HuH-7 (cell line): ENCODE measurements around the gene ZNF74.

ENCODE experiments used
- DNase-seq: peaks from one replicate; pipeline ENCODE4 v3.0.0; 2011; ENCODE audit warnings: low spot score

The ZNF74 gene

DNA sequence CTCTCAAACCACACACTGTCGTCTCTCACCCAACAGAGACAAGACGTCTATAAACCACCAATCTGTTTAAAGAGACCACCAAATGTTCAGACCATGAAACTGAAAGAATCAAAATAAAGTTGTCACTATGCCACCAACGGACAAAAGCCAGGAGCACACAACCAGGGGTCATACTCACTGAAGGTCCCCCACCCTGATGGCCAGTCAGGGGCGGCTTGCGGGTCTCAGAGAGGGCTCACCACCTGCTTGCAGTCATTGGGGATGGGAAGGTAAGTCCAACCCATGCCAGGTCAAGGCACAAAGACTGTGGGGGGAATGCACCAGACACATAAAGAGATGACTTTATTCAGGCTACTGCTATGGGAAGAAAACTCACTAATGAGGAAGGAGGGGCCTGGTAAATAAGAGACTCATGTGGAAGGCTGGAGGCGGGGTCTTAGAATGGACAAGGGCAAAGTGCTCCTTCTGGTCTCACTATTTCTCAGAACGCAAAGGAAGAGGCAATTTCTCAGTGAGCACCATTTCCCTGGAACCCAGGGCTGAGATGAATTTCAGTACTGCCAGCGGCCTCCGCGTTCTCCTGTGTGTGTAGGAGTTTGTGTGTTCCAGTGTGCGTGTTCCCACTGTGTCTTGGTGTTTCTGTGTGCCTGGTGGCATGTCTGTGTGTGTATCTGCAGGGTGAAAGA lies 26.3 kb downstream of the ZNF74 start:
- DNase-seq, result no peak

DNA sequence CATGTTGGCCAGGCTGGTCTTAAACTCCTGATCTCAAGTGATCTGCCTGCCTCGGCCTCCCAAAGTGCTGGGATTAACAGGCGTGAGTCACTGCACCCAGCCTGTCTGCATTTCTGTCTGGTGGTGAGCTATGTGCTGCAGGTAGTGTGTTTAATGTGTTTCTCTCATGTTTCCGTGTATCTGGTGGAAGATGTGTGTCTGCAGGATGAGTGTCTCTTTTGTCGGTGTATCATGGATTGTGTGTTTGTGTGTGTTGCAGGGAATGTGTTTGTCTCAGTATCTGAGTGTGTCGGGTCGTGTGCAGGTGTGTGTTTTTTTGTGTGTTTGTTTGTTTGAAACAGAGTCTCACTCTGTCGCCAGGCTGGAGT lies 27.5 kb downstream of the ZNF74 start:
- no peak for DNase-seq

DNA sequence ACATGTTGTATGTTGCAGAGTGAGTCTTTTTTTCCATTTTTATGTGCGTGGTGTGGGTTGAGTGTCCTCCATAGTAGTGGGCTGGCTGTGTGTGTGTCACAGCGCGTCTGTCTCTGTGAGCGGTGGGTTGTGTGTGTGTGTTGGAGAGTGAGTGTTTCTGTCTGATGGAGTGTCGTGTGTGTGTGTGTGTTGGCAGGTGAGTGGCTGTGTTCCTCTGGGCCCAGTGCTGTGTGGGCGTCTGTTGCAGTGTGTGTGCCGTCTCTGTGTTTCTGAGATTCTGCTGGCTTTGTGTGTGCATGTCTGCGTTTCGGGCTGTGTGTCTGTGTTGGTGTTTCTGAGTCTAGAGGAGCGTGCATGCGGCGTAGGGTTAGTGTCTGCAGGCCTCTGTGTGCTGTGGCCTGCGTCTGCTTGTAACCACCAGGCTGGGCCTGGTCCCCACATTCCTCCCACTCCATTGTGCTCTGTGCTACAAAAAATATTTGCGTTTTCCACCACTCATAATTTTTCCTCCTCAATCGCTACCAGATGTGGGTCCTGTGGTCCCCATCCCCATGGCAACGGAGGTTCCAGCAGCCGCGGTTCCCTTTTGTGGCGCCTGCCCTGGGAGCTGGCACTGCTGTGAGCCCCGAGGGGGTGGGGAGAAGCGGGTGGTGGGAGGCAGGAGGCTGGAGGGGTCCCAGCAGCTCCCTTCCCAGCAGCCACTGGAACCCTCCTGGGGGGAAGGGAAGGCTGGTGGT lies 28.5 kb downstream of the ZNF74 start:
- no peak for DNase-seq

DNA sequence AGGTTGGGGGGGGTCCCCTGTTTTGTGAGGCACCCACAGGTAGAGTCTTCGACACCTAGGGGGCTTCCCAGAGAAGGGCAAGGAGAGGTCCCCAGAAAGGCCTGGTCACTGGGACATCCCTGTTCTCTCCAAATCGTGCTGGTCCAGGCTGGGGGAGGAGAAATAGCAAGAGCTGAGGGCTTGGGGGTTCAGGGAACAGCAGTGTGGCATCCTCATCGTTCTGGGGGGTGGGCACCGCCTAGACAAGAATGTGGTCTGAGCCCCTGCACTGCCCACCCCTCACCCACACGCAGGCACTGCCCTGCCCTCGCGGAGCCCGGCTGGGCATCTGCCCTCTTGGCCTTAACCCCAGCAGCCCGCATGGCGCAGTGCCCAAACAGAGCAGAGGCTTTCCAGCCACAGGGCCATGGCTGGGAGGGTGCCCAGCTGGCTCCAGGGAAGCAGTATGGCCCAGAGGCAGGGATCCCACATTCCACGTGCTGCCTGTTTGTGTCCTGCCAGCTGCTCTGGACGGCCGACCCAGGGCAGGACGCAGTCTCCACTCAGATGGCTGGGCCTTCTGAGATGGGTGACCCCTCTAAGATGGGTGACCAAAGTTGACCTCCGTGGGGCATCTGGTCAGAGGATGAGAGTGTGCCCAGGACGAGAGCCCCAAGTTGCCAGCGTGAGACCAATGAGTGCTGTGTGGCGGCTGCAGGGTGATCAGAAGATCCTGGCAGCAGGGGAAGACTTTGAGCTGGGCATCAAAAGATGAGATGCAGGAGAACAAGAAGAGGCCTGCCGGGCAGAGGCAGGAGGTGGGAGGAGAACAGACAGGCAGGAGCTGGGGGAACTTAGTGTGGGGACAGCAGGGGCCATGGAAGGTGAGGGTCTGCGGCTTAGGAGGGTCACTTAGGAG lies 29.3 kb downstream of the ZNF74 start:
- no peak for DNase-seq

DNA sequence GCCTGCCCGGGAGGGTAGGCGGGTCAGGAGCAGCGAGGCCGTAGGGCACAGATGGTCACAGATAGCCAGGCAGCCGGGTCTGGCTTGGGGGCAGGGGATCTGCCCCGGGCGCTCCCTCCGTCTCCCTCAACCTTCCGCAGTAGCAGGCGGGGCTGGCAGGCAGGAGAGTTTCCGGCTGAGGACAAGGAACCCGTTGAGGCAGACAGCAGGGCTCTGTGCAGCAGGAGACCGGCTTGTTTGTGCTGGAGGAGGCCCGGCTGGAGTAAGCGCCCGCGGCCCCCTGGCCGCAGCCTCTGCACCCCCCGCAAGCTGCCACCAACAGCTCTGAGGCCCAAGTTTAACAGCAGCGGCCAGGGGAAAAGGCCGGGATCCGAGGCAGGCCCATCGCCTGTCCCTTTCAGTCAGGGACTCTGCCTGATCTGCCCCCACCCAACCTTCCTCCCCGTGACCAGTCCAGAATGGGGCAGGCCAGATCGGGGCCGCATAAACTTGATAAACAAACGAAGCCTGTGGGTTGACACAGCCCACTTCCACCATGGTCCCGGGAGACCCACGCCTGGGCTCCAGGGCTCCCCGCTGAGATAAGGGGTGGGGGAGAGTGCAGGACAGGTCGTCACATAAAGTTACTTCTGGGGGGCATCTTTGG lies 30.1 kb downstream of the ZNF74 start:
- DNase-seq, result no peak

DNA sequence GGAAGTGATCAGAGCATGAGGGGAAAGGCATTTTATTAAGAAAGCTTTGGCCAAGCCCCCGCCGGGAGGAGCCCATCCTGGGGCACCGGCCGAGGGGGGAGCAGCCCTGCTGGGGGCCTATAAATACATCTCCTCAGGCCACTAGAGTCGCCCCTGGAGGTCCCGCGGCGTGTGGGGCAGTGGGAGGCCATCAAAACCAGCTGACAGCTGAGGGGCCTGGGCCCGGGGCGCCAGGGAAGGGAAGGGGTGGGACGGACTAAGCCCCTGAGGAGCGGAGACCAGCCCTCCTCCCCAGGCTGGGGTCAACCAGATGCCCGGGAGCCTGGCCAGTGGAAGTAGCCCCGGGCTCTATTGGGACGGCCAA lies 30.6 kb downstream of the ZNF74 start:
- DNase-seq, result no peak

DNA sequence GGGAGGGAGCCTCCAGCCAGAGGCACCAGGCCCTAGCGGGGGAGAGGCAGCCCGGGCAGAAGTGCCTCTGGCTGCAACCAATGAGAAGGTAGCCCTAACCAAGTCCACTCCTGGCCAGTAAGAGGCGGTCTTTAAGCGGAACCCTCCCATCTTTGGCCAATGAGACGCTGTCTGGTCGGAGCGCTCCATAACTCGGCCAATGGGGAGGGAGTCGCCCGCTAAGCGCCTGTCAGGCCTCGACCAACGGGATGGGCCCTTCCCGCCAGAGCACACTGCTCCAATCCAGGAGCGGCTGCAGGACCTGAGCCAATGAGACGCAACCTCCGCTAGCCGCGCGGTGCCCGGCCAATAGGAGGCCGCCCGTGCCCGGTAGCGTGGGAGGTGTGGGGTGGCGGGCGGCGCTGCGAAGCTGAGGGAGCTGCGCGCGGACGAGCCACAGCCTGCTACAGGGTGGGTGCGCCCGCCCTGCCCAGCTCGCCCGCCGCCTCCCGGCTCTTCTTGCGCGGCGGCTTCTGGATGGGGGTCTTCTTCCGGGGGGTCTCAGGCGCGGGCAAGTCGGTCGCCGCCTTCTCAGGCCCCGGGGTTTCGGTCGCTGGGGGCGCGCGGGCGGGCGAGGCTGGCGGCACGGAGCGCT lies 31.1 kb downstream of the ZNF74 start:
- no peak for DNase-seq

DNA sequence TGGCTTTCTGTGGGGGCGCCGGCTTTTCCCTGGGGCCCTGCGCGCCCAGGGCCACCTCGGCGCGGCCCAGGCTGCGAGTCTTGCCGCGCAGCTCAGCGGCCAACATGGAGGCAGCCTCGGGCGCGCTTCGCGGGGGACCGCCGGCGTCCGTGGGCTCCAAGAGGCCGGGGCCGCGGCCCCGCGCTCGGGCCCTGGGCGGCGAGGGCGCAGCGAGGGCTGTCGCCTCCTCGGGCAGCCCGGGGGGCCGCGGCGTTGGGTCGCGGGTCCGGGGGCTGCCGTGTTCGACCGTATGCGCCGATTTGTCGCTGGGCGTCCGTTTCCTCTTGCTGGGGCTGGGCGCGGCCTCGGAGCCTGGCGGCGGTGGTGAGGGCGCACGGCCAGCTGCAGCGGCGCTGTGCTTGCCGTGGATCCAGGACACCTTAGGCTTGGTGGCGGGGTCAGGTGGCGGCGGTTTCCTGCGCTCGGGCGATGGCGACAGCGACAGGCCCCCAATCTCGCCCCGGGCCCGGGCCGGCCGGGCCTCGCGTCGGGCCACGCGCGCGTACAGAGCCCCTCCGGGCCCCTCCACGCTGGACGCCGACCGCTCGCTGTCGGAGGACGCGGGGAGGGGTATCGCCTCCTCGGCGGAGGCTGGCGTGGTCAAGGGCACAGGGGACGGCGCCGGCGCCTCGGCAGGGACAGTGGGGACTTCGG lies 31.8 kb downstream of the ZNF74 start:
- no peak for DNase-seq

DNA sequence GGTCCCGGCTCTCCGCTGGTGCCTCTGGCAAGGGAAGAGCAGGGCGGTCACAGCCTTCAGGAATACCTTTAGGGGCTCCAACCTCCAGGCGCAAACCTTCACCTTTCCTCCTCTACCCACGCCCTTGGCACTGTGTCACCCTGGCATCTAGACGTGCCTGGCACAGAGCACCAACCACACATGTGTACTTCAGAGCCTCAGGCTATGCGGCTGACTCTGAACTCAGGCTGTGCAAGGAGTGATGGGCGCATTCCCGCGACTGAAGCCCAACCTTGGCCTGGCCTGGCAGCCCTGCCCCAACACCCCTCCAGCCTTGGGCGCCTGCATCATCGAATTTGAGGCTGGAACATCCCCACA lies 32.3 kb downstream of the ZNF74 start:
- DNase-seq, result no peak

DNA sequence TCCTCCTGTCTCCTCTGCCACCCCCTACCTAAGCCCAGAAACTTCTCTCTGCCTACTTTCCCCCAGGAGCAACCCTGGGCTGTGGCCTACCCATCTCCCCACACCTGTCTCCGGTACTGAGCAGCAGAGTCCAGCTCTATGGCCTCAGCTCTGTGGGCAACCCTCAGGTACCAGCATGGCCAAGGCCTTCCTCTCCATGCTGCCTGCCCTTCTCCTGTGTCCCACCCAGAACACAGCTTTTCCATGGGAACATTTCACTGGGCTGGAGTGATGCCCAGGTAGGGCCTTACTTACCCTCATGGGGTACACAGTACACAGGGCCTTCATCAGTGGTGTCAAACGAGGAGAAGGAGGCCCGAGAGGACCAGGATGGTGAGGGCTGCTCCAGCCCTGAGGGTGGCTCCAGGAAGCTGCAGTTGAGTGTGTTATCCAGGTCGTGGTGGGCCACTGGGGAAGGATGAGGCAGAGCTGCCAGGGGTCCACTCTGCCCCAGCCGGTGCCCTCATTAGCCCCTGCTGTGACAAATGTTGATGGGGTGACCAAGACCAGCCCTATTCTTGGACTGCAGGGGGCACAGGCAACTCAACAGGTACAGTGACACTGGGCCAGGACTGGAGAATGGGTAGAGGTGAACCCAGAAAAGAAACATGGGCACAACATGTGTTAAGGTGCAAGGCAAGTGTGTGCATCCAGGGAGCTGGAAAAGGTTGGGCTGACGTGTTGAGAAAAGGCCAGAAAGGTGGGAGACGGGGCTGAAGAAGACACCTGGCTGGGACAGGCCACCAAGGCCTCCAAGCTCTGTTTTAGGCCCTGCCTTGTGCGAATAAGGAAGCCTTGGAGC lies 33.4 kb downstream of the ZNF74 start:
- DNase-seq, result no peak

DNA sequence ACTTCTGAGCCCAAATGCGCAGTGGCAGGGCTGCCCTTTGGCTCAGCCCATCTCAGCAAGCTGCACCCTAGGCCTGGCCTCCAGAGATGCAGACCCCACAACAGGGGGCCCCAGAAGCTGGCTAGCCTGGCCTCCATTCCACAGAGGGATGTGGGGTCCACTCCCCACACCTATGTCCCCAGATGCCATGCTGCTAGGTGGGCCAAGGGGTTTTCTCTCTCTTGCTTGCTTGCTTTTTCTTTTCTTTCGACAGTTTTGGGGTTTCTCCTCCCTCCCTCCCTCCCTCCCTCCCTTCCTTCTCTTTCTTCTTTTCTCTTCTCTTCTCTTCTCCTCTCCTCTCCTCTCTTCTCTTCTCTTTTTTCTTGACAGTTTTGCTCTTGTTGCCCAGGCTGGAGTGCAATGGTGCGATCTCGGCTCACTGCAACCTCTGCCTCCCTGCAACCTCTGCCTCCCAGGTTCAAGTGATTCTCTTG lies 34.0 kb downstream of the ZNF74 start:
- no peak for DNase-seq

DNA sequence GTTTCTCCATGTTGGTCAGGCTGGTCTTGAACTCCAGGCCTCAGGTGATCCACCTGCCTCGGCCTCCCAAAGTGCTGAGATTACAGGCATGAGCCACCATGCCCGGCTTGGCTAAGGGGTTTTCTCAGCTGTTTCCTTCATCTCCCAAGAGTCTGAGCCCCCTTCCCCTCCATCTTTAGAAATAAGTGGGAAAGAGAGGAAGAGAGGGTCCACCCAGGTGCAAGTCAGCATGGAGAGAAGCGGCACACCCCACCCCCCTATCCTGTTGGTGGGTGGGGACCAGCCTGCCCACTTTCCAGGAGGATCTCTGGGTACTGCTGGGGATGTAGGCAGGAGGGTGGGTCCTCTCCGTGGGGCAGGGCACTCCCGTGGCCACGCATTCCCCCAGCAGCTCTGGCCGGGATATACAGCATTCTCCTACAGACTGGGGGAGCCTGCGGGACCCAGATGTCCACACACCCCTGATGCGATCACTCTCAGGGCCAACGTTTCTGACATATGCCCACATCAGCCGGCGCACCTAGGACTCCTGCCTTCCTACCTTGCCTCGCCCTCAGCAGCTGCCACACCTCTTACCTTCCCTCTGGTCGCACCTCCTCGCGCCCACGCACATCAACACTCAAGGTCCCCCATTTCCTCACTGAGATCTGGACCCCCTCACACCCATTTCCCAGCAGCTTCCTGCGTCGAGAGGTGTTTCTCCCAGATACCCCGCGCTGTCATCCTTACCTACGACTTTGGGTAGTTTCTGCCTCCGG lies 34.7 kb downstream of the ZNF74 start:
- DNase-seq, result no peak

DNA sequence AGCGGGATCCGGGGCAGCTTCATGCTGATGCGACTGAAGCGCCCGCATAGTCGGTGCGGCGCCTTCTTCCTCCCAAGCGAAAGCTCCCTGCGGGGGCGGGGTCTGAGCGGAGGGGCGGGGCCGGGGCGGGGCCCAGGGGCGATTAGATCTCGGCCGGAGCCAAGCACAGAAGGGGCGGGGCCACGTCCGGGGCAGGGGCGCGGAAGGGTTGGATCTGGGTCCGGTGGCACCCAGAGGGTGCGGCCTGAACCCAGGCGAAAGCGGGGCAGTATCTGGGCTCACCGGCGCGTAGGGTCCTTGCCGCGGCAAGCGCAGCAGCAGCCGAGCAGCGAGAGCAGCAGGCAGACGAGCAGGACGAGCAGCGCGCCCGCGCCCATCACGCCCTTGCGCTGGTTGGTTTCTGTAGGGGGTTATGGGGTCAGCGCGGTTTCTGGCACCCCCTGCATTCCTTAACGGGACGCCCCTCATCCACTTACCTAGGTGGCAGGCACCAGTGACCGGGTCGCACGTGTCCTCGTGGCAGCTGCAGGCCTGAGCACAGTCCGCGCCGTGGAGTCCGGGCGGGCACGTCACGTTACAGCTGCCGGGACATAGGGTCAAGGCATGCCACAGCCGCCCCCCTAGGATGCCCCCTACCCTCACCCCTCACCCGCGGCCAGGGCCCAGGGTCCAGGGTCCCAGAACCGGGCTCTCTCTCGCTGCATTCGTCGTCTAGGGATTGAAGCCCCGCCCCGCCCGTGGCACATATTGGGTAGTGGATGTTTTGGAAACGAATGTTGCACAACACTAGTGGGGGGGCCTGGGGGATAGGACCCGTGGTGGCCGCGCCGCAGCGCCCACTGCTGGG lies 35.5 kb downstream of the ZNF74 start:
- DNase-seq, result no peak

DNA sequence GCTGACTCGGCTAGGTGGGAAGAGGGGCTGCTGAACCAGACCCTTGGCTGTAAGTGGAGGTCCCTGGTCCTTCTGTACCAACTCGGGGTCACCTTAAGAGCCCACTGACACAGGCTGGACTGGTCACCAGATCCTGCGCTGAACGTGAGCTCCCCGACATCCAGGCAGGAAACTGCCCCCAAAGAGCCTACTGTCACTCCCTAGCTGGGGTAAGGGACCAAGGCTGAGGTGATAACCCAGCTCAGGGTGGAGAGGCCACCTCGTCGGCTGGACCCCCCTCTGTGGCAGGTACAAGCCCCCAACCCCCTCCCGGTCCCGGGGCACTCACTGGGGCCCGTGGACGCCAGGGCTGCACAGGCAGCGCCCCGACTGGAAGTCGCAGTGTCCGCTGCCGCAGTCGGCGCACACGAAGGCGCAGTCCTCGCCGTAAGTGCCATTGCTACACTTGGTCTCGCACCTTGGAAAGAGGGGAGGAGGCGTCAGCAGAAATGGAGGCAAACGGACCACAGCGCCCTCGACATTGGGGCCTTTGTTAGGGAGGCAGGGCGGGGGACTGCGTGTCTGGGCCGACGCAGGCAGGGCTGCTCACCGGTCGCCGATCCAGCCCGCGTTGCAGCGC lies 36.3 kb downstream of the ZNF74 start:
- no peak for DNase-seq

DNA sequence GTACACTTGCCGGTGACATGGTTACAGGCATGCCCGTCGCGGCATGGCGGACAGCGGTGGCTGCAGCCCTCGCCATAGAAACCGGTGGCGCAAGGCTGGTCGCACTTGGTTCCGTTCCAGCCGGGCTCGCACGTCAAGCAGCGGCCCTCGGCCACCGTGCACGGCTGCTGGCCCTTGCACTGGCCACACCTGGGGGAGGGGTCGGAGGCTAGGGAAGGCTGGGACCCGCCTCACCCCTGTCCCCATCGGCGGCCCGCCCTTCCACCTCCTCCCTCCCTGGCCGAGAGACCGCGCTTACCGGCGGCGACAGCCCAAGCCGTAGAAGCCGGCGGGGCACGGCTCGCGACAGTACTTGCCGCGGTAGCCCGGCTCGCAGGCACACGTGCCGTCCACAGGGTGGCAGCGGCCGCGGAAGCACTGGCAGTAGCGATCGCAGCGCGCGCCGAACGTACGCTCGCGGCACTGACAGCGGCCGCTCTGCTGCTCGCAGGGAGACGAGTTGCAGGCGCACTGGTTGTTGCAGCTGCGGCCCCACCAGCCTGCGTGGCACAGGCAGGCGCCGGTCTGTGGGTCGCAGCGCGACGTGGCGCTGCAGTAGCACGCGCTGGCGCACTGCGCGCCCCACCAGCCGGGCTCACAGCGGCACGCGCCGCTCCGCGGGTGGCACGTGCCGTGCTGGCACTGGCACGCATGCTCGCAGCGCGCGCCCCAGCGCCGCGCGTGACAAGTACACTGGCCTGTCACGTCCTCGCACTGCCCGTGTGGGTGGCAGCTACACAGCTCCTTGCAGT lies 37.0 kb downstream of the ZNF74 start:
- DNase-seq, result no peak

DNA sequence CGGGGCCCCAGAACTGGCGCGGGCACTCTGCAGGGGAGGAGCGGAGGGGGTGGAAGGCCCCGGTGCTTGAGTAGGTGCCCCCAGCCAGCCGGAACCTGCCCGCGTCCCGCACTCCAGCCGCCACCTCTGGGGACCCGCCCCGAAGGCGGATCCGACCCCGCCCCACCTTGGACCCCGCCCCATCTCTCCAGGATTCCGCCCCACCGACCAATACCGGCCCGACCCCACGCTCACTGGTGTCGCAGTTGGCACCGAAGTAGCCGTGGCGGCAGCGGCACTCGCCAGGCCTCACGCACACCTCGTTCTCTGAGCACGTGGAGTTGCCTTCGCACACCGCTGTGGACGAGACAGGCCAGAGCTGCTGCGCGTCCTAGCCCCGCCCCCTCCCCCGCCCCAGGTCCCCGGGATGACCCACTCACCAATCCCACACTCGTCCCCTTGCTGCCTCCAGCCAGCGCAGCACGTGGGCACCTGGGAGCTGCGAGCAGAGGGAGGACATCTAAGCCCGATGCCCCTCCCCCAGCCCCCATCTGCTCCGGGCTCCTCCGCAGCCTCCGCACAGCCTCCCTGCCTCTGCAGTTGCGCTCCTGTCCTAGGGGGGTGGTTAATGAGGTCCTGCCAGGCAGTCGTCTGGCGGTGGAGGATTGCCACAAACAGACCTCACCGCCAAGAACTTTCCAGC lies 37.7 kb downstream of the ZNF74 start:
- DNase-seq, result no peak

DNA sequence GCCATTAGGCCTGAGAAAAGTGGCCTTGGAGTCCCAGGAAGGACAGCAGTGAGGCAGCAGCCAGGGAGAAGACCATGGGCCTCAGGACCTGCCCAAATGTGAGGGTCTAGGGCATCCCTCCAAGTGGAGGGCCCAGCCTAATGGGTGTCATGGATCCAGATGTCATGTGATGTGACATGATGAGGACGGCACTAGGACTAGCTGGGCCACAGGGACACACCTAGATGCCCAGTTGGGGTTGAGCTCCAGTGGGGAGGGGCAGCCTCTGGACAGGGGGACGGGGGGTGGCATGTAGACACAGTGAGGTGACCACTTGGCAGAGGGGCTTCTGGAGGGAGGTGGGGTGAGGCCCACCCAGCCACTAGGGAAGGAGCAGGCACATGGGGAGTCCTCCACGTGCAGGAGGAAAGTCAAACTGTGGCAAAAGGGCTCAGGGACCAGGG lies 38.3 kb downstream of the ZNF74 start:
- DNase-seq, result no peak
